Keratinocyte (primary cell): ENCODE results near the gene KCNN3. TPM values are rescaled to one million over a fixed set of nuclear protein-coding genes. Genes with fewer than 3 reads are reported as not detected.

Experiments used
- DNase-seq: peaks from one replicate; pipeline ENCODE4 v3.0.0-alpha.2; 2011; ENCODE audit warnings: low read depth, missing footprints, low spot score
- FAIRE-seq: peaks from 2 replicates; lab custom pipeline; 2011; peaks lifted over from hg19 to GRCh38; lab: Jason Lieb, UNC
- H2AFZ ChIP-seq: 2 replicates; pipeline ENCODE4 v1.6.0; 2012; ENCODE audit warnings: low read length, control low read depth, inconsistent platforms; ENCODE audit not compliant: control insufficient read depth
- H3K27ac ChIP-seq: 2 replicates; pipeline ENCODE4 v1.5.1; 2011; ENCODE audit warnings: low read length; ENCODE audit not compliant: control insufficient read depth, insufficient read depth
- H3K27me3 ChIP-seq: 3 replicates; pipeline ENCODE4 v1.6.0; 2011; ENCODE audit warnings: low read length; ENCODE audit not compliant: control insufficient read depth, insufficient read depth; ENCODE audit errors: extremely low read depth
- H3K36me3 ChIP-seq, 2 experiments: 2 replicates in 1 of 2; 3 replicates in 1 of 2; pipeline ENCODE4 v1.5.1; 2011; ENCODE audit warnings: low read length in 2 of 2, mild to moderate bottlenecking in 1 of 2; ENCODE audit not compliant: control insufficient read depth in 2 of 2, insufficient read depth in 2 of 2; ENCODE audit errors: extremely low read depth in 1 of 2
- H3K4me1 ChIP-seq: 3 replicates; pipeline ENCODE4 v1.5.1; 2011; ENCODE audit warnings: low read length; ENCODE audit not compliant: control insufficient read depth, insufficient read depth; ENCODE audit errors: extremely low read depth
- H3K4me2 ChIP-seq: 3 replicates; pipeline ENCODE4 v1.6.0; 2011; ENCODE audit warnings: low read depth, low read length; ENCODE audit not compliant: control insufficient read depth, insufficient read depth; ENCODE audit errors: extremely low read depth
- H3K4me3 ChIP-seq, 3 experiments: fragments of 200-600 bp in 1 of 3; sonication (generic) in 1 of 3; 2 replicates in 2 of 3; 3 replicates in 1 of 3; pipeline ENCODE4 v1.5.1; 2011 to 2016; ENCODE audit warnings: low read length in 3 of 3, mild to moderate bottlenecking in 3 of 3, control low read depth in 2 of 3, inconsistent platforms in 1 of 3, low read depth in 1 of 3, mixed read lengths in 1 of 3, mixed run types in 1 of 3, moderate library complexity in 1 of 3; ENCODE audit not compliant: control insufficient read depth in 2 of 3, insufficient read depth in 2 of 3; ENCODE audit errors: extremely low read depth in 1 of 3
- H3K79me2 ChIP-seq: 2 replicates; pipeline ENCODE4 v1.6.0; 2012; ENCODE audit warnings: low read length; ENCODE audit not compliant: control insufficient read depth, insufficient read depth
- H3K9ac ChIP-seq: 3 replicates; pipeline ENCODE4 v1.6.0; 2011; ENCODE audit warnings: low read length; ENCODE audit not compliant: control insufficient read depth, insufficient read depth; ENCODE audit errors: extremely low read depth
- H3K9me1 ChIP-seq: 3 replicates; pipeline ENCODE4 v1.6.0; 2011; ENCODE audit warnings: low read length; ENCODE audit not compliant: control insufficient read depth, insufficient read depth; ENCODE audit errors: extremely low read depth
- H3K9me3 ChIP-seq: 2 replicates; pipeline ENCODE4 v1.5.1; 2012; ENCODE audit warnings: low read depth, low read length; ENCODE audit not compliant: control insufficient read depth
- H4K20me1 ChIP-seq: 3 replicates; pipeline ENCODE4 v1.6.0; 2011; ENCODE audit warnings: low read length; ENCODE audit not compliant: control insufficient read depth, insufficient read depth; ENCODE audit errors: extremely low read depth
- CTCF ChIP-seq, 3 experiments: IDR thresholded peaks in 1 of 3; conservative IDR thresholded peaks in 1 of 3; optimal IDR thresholded peaks in 1 of 3; 2 replicates in 2 of 3; 3 replicates in 1 of 3; pipeline versions ENCODE3 to v1.5.1; 2011; ENCODE audit warnings: low read length in 3 of 3, mild to moderate bottlenecking in 3 of 3, moderate library complexity in 2 of 3, control low read depth in 1 of 3, inconsistent platforms in 1 of 3; ENCODE audit not compliant: insufficient read depth in 2 of 3; ENCODE audit errors: extremely low read depth in 1 of 3
- EZH2 ChIP-seq: IDR thresholded peaks from one replicate; pipeline ENCODE4 v1.6.1; 2012; ENCODE audit warnings: inconsistent platforms, mild to moderate bottlenecking, low read length, moderate library complexity
- dilution Hi-C: fragments of 300-500 bp; cut with MboI; formaldehyde crosslinking; loops from one replicate; pipeline ENCODE4 v1.7.0; 2020; ENCODE audit warnings: low sequenced_read_pairs; ENCODE audit not compliant: extremely low pct_ligation_motif_present
- polyA plus RNA-seq, 5 experiments: library from polyadenylated mRNA; depleted of rRNA in 3 of 5; stranded (reverse) in 3 of 5; stranded (forward) in 1 of 5; unstranded in 1 of 5; fragments of >200 nt; gene quantifications; 1 replicate in 1 of 5; 2 replicates in 3 of 5; 3 replicates in 1 of 5; pipeline versions ENCODE4 v1.2.1 to v1.2.3, GENCODE V29; 2011 to 2012; ENCODE audit warnings: missing spikeins in 2 of 5, low read depth in 1 of 5, low replicate concordance in 1 of 5

KCNN3 gene
- polyA plus RNA-seq, 1 donor (not counting 4 experiments of a cell fraction or from before 2014, with no cell fraction given): 0.05 TPM

GRCh38 chr1:154759793-154760192, 110.3 kb downstream of the KCNN3 start:
- no peak for TF ChIP-seq CTCF (optimal IDR thresholded peaks at IDR 0.05 in 1 of 3, IDR thresholded peaks at IDR 0.05 in 1 of 3, conservative IDR thresholded peaks at IDR 0.05 in 1 of 3; ENCODE audit: extremely low read depth in 1 of 3, insufficient read depth in 2 of 3, low read length in 3 of 3)
- TF ChIP-seq EZH2: no peak
- no peaks in the 10 kb centered on the region for H3K9me1 ChIP-seq
- no peak overlapping the region for H3K4me3 ChIP-seq
- H3K9ac ChIP-seq: no peak overlapping the region
- H3K27me3 ChIP-seq: peaks cover 27% of the 10 kb centered on the region
- H3K36me3 ChIP-seq: no peaks in the 10 kb centered on the region
- no peak for DNase-seq
- H3K79me2 ChIP-seq: no peaks in the 10 kb centered on the region
- peaks cover 5% of the 10 kb centered on the region for H3K4me1 ChIP-seq
- H3K27ac ChIP-seq: no peak overlapping the region
- H3K9me3 ChIP-seq: no peaks in the 10 kb centered on the region
- dilution Hi-C loops: no loop called here
- H2AFZ ChIP-seq: no peak overlapping the region
- no peak overlapping the region for H3K4me2 ChIP-seq
- H4K20me1 ChIP-seq: no peaks in the 10 kb centered on the region
- FAIRE-seq: no peak

DNA sequence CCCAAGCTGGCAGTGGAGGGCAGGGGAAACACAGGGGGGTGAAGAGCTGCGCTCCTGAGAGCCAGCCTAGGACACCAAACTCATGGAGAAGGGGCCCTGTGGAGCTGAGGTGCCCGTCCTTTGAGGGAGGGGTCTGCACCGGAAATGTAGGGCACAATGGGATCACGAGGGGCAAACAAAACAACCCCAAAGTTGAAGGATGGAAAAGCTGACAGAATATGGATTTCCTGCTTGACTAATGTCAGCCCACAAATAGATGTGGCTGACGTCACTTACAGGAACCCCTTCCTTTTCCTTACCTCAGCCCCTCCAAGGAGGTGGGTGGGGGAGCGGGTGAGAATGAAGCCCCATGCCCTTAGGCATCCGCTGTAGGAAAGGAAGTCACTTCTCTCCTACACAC, 110.9 kb downstream of the KCNN3 start:
- Histone ChIP-seq H3K27me3 (peaks cover 27% of the 10 kb centered on the region), H3K4me1 (peaks cover 5% of the 10 kb centered on the region), H3K36me3 (no peaks in the 10 kb centered on the region), H3K4me3 (no peak overlapping the region), H2AFZ (no peak overlapping the region), H3K9me1 (no peaks in the 10 kb centered on the region), H3K9me3 (no peaks in the 10 kb centered on the region), H3K79me2 (no peaks in the 10 kb centered on the region), H3K9ac (no peak overlapping the region), H3K27ac (no peak overlapping the region), H4K20me1 (no peaks in the 10 kb centered on the region), H3K4me2 (no peak overlapping the region)
- dilution Hi-C loops: no loop called here
- no peak for DNase-seq
- FAIRE-seq: no peak
- TF ChIP-seq EZH2: no peak
- TF ChIP-seq CTCF (optimal IDR thresholded peaks at IDR 0.05 in 1 of 3, IDR thresholded peaks at IDR 0.05 in 1 of 3, conservative IDR thresholded peaks at IDR 0.05 in 1 of 3; ENCODE audit: extremely low read depth in 1 of 3, insufficient read depth in 2 of 3, low read length in 3 of 3): no peak
